C1 segment of cervical spinal cord (tissue), 14 donors: ENCODE data around the gene DGUOK.

ENCODE experiments used
- DNase-seq, 14 donors: peaks; one replicate each; lab custom pipeline; 2025; lab: John Stamatoyannopoulos, UW

The DGUOK gene

DNA sequence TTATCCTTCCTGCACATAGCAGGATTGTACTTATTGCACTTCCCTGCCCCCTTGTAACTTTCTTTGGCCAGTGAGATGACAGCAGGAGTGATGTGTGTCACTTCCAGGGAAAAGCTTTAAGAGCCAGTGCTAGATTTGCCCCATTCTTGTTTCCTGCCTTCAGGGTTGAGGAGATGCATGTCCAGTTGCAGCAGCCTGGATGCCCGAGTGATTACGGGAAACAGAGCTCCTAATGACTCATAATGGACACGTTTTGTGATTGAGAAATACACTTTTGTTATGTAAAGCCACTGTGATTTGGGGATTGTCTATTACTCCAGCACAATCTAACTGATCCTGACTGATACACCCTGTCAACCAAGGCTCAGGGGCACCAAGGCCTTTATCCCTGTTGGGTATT, 53.0 kb downstream of the DGUOK start:
- no peak for DNase-seq

DNA sequence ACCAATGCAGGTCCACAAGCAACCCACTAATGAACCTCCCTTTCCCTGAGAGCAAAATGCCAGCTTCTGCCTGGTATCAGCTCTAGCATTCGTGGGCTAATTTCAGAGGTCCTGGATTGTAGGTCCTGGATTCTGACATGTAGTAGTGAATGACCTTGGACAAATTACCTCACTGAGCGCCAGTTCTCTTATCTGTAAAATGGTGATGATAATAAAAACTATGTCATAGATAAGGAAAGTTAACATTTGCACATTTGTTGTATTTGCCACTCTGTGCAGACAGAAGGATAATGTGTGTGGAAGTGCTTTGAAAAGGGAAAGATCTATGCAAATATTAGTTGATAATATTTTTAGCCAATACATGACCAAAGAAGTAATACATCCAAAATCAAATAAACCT, 53.9 kb downstream of the DGUOK start:
- DNase-seq, result no peak

DNA sequence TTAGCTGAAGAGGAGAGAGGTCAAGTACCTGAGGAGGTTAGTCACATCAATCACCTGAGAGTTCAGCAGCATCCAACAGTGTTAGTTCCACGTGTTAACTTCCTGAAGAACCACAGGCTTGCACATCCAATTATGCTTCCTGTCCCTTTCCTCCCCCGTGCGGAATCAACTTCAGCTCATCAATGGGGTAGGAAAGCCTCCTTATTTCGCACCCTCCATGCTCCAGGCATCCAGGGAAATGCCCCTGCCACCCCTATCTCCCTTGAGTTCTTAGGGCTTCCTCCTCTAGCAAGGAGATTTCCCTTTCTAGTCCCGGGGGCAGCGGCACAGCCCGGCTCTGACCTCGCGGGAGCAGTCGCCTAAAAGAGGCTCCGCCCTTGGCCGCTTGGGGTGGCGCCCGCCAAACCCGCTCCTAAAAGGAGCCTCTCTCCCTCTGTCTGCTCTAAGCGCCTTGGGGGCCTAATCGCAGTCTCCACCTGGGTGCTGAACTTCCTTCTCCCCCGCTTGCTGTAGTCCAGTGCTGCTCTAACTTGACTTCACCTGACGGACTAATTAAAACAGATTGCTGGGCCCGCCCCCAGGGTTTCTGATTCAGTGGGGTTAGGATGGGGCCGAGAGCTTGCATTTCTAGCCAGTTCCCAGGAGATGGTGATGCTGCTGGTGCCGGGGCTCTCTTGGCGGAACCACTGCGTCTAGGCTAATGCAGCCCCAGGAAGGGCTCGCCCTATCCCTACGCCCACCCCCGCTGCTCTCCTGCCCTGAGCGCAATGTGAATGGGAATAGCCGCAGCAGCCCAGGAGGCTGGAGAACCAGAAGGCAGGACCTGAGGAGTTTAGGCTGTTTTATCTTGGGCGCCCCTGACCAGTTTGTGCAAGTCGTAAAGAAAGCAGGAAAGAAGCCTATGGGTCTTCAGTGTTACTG, 54.7 kb downstream of the DGUOK start:
- no peak for DNase-seq

DNA sequence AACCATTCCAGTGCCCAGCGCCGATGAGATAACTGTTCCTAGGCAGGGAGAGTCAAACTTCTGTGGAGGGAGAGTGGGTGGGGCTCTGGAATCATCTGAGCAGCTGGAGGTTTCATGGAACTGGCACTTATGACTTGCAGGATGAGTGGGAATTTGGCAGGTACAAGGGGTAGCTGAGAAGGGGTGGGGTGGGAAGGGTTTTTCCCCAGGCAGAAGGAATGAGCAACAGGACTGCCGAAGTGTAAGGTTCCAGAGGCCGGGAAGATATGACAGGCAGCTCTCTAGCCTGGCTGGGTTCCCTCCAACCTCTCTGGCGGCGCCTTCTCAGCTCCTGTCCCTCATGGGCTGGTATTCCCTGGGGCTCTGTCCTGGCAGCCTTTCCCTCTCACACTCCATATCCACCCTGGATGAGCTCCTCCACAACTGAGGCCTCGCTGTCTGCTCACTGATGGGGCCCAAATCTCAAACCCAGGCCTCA, 55.5 kb downstream of the DGUOK start:
- DNase-seq, result no peak

DNA sequence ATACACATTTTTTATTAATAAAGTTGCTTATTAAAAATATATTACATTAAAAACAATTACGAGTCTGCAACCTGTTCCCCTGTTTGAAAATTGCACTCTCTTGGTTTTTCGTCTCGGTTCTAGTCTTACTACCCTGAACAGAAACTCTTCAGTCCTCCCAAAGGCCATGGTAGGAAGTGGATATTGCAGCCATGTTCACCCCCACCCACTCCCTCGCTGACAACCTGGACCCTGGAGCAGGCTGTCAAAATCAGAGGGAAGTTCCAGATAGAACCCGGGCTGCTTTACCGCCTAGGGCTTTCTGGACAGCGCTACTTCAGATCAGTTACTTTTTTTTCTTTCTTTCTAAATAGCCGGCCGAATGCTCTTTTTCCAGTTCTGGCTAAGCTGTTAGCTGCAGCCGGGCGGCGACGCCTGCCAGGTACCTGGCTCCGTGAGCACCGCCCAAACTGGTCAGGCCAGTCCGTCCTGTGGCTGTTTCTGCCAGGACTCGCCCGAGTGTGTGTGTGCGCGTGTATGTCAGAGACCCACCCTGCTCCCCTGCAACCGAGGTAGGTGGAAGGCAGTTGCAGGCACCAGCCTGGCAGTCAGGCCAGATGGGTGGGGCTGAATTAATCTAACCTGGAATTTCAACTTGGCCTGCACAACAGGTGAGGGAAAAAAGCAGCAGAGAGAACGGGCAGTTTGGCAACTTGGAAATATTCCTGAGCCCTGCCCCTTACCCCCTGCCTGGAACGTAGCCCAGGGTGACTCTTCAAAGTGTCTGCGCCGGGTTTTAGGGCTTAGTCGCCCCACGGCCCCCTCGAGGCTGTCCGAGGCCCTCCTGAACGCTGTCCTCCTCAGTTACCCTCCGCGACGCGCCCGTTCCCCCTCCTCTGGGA, 56.9 kb downstream of the DGUOK start:
- DNase-seq, result peak in 2 of 14 donors; percentile 11 to 45

DNA sequence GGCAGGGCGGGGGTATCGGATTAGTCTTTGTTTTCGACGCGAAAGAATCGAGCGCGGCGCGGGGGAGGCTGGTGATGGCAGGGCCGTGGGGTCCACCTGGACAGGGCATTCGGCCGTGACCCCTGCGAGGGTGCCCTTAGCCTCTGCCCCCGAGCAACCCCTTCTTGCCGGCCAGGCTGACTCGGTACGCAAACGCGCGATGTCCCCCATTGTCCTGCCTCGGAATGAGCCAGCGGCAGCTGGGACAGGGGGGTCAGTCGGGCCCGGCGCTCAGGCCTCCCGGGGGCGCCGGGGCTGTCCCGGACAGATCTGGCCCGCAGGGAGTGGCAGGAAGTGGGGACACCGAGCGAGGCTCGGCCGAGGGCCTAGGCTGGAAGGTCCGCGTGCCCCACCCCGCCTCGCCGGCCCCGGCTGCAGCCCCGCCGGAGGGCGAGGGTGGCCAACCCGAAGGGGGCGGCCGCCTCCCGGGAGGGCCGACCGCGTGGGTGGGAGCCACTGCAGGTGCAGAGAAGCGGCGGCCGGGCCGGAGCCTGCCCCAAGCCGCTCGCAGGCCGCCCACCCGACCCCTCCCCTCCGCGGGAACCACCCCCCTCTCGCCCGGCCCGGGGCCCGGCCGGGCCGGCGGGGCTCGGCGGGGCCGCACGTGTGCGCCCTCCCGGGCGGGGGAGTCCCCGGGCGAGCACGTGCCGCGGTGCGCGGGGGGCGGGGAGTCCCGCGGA, 57.7 kb downstream of the DGUOK start, which contains the start of gene TET3:
Gene TET3, plus strand, starts transcription at position 708 of the 719 bp plus-strand sequence. CDS start 1,494 bp downstream, outside the sequence.
- DNase-seq, result peak in 2 of 14 donors; percentile 47 to 52

DNA sequence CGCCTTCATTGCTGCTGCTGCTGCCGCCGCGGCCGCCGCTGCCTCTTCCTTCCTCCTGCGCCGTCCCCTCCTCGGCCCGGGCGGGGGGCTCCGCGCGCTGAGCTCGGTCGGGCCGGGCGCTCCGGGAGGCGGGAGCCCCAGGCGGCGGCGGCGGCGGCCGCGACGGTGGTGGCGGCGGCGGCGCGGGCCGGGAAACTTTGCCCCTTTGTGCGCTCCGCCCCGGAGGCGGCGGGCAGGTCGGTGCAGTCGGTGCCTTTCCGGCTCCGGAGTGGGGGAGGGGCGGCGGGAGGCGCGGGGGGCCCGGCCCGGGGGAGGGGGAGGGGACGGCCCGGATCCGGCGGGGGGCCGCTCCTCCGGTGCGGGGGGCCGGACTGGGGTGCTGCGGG, 58.2 kb downstream of the DGUOK start:
- peak in 3 of 14 donors; percentile 59 to 68 (median 67) for DNase-seq

DNA sequence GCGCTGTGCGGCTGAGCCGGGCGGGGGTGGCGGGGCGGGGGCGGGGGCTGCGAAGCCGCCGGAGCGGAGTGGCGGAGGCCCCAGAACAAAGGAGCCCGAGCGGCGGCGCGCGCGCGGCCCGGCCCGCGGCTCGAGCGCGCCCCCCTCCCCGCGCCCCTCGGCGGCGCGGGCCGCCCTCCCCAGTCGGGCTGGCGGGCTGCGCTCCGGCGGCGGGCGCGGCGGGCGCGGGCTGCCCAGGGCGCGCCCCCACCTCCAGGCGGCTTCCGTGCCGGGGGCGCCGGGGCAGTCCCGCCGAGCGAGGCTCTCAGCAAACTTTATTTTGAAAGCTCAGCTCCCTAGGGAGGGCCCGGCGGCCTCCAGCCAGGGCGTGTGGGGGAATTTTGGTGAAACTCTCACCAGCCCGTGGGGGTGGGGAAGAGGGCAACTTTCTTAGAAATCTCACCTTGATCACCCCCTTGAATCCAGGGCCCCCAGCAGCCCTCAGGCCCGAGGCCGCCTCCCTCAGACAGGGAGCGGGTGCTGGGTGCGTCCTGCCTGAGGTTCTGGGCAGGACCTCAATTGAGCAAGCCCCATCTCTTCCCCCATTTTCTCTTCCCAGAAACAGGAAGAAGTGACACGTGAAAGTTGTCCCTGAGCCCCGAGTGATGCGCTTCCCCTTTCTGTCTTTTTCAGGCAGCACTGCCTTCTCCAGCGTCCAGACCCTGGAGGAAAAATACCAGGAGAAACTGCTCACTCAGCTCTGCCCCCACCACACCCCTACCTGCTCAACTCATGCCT, 58.8 kb downstream of the DGUOK start:
- DNase-seq, result peak in 4 of 14 donors; percentile 32 to 68 (median 63)

DNA sequence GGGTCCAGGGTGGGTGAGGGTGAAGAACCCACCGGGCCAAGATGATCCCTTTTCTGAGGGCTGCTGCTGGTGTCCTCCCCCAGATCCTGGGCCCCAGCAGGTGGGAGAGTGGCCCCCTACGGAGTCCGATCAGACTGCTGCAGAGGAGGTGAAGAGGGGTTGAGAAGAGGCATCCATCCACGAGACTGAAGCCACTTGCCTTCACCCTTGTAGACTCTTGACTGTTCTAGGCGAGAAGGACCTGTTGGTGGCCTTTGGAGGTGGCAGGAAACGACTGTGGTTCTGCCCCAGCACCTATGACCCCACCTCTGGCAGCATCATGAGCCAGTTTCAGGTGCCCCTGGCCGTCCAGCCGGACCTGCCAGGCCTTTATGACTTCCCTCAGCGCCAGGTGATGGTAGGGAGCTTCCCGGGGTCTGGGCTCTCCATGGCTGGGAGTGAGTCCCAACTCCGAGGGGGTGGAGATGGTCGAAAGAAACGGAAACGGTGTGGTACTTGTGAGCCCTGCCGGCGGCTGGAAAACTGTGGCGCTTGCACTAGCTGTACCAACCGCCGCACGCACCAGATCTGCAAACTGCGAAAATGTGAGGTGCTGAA, 59.5 kb downstream of the DGUOK start:
- DNase-seq, result no peak

DNA sequence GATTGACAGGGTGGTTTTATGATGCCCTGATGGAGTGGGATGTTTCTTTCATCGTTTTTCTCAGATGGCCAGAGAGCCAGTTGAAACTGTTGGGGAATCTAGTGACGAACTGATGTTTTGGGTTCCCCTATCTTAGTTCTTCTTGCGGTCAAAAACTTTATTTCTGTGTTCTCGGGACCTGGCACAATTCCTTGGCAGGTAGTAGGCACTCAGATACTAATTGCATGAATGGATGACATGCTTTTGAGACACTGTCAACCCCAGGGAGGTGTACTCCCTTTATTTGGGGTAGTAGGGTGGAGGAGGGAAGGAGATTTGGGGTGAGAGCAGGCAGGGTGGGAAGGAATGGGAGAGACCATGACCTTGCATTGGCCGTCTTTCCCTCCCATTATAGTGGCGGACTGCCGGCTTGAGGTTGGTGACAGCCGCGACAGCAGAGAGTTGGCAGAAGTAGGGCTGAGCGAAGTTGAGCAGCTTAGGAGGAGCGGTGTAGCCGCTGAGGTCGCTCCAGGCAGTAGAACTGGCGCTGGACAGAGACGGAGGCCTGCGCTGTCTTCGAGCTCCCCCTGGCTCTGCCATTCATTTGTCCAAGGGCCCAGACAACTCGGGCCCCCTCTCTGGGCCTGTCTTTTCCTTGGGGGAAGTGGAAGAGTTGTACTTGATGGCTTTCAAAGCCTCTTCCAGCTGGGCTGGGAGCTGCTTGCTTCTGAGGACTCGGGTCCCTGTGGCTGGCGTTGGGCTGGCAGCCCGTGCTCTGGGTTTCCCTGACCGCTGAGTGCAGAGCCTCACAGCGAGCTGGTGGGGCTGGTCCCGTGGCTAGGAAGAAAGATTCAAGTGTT, 60.6 kb downstream of the DGUOK start:
- peak in 6 of 14 donors; percentile 18 to 50 (median 34) for DNase-seq

DNA sequence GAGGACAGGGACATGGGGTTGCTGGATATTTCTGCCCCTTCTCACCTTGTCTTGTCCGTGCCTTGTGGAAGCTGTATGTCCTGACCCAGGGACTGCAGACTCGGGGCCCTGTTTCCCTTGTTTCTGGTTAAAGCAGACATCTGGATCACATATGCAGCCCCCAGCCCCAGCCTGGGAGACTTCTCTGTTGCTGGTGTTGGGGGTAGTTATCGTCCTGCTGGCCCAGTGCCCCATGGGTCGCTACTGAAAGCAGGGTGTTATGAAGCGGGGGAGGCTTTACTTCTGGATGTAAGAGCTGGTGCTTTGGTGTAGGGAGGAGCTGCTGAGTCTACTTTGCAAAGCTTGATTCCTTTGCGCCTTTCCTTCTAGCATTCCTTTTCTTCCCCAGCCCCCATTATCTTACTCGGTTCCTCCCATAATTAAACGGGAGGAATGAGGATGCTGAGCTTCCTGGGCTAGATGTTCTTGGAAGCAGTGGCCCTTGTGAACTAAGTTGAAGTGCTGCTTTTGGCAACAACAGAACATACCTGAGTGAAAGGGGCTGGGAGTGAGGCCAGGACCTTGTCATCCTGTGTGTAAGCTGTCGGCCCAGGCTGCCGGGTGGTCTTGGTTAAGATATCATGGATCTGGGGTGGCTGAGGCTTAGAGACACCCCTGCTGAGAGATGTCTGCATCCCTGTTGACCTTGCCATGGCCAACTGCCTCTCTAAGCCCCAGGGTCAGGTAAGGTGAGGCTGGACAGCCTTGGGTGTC, 61.4 kb downstream of the DGUOK start:
- no peak for DNase-seq

DNA sequence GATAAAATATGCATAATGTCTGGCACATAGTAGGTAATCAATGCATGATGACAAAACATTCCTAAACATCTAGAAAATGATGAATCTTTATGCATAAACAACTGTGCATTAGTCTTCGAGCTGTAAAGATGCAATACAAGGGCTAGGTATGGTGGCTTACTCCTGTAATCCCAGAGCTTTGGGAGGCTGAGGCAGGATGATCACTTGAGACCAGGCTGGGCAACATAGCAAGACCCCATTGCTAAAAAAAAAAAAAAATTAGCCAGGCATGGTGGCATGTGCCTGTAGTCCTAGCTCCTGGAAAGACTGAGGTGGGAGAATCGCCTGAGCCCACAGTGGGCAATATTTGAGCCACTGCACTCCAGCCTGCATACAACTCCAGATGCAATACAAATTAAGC, 63.3 kb downstream of the DGUOK start:
- no peak for DNase-seq

DNA sequence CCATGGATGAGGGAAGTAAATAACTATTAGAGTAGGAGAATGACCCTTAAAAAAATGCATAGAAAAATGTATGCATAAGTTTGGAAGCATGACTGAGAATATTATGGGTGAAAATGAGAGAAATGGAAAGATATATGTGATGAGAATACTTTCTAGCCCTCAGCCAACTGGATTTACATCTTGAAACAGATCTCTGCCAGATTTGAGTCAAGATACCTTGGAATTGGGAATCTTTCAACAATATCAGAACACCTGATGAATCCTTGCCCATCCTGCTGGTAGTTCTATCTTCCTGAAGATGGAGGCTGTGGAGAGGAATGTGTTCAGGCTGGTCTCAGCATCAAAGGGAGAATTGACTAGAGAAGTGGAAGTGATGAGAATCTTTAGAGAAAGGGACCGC, 63.9 kb downstream of the DGUOK start:
- no peak for DNase-seq

DNA sequence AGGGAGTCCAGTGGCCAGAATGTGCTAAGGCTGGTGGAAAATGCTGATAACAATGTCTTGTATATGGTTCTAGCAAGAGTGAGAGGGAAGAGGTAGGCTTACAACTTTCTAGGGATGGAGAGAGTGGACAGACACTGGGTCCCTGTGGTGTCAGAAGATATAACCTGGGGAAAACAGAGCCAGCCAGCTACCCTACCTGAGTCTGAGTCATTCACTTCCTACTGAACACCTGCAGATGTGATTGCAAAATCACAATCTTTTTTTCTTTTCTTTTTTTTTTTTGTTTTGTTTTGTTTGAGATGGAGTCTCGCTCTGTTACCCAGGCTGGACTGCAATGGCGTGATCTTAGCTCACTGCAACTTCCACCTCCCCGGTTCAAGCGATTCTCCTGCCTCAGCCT, 65.4 kb downstream of the DGUOK start:
- no peak for DNase-seq

DNA sequence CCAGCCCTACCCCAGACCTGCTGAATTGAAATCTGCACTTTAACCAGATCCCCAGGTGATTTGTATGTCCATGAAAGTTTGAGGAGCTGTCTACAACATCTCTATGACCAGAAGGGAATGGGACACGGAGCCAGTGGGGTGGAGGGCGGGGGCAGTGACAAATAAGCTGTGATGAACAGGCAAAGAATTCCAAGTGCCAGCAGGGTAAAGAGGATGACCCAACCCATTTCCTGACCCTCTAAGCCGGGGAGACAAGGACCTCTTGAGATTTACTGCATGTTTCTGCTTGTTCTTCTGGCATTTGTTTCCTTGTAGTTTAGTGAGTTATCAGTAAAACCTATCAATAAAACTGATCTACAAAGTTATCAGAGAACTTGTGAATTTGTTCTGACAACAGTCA, 66.7 kb downstream of the DGUOK start:
- DNase-seq, result no peak

DNA sequence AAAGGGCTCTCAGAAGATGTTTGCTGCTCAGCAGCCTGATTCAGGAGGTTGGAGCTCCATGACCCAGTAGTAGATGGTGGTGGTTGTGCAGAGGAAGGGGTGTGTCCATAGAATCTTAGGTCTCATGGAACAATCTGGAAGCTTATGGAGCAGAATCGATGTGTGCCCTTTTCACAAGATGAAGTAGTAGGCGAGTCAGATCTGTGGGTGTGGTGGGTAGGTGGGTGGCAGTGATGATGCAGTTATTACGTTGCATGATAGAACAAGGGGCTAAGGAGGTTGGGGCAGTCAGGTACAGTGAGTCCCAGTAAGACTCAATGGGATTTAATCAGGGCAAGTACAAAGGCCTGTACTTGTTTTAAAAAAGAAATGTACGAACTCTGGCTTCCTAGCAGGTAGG, 67.1 kb downstream of the DGUOK start:
- DNase-seq, result no peak

DNA sequence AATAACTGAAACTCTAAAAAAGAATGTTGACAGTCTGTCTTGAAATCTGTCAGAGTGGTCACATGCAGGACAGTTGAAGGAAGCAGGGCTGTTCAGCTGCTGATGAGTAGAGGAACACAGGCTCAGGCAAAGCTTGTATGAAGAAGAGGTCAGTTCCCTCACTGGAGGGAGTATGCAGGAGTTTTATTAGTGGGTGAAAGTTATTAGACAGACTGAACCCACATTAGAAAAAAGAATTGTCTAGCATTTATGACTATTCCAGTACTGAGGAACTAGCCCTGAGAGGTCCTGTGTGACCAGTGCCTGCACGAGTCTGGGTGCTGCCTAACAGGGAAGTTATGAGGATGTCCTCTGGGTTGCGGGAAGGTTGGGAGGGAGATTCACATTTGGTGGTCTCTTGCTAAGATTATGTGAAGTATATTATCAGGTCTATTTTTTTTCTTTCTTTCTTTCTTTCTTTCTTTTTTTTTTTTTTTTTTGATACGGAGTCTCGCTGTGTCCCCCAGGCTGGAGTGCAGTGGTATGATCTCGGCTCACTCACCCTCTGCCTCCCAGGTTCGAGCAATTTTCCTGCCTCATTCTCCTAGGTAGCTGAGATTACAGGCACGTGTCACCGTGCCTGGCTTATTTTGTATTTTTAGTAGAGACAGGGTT, 67.6 kb downstream of the DGUOK start:
- no peak for DNase-seq

DNA sequence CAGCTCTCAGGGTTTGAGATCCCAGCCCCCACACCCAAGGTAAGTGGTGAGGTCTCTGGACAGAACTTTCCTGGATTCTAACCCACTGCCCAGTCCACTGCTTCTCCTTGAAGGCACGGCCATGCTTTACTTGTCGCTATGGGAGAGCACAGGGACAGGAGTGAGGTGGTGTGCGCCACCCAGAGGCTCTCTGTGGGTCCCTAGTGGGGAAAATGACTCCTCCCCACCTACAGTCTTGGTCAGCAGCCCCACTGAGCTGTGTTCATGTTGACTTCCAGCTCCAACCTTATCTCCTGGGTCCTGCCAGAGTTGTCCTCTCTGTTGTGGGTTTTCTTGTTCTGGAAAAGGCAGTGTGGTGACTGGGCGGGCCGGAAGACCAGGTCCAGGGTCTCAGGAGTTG, 69.1 kb downstream of the DGUOK start:
- DNase-seq, result no peak
